G401 (cell line): ENCODE results near the gene CDHR2. TPM values are rescaled to one million over a fixed set of nuclear protein-coding genes. Genes with fewer than 3 reads are reported as not detected.

Source experiments
- DNase-seq: peaks from one replicate; pipeline ENCODE4 v3.0.0-alpha.2; 2015; ENCODE audit warnings: low spot score
- in situ Hi-C: cut with HindIII; loops from 2 replicates; pipeline ENCODE4 v1.10.0; 2016; ENCODE audit warnings: low sequenced_read_pairs, mixed read lengths
- total RNA-seq: library from RNA; depleted of rRNA; stranded (reverse); fragments of >200 nt; shearing (Covaris generic); gene quantifications from 2 replicates; pipeline ENCODE4 v1.2.3, GENCODE V29; 2014; rRNA removed

The CDHR2 gene
- total RNA-seq, 1 experiment from 2014 or later = not detected

DNA sequence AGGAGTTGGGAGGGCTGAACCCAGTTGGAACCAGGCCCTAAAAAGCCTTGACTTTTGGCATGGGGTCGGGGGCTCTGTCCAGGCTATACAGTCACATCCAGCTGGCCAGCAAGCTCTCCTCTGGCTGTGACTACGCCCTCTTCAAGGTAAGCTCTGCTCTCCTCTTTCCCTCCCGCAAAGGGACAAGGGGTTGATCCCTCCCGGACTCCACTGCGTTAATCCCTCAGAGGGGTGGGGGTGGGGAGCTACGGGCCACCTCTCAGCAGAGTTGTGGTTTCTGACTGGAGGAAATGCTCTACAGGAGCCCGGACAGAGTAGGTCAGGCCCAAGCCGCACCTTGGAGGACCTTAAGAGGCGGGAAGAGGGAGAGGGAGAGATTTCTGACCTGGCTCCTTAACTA is 95.2 kb downstream of the CDHR2 start:
- in situ Hi-C loops = no loop called here
- DNase-seq = no peak

- in situ Hi-C loops = no loop called here
- DNase-seq = peak; percentile 69
Observed at GRCh38 chr5:176644878-176645670, 95.9 kb downstream of the CDHR2 start.

Other genes starting within 250 kb of the CDHR2 start
- gene KIAA1191, start 187.6 kb upstream of the CDHR2 start, total RNA-seq = 112 and 117 TPM in 2 replicates
- 0.03 TPM in 1 of 2 replicates, not detected in the other for gene ARL10, start 183.9 kb upstream of the CDHR2 start, total RNA-seq
- 44.4 and 47.9 TPM in 2 replicates for gene NOP16, start 160.7 kb upstream of the CDHR2 start, total RNA-seq
- gene HIGD2A, start 160.6 kb upstream of the CDHR2 start, total RNA-seq = 119 and 175 TPM in 2 replicates
- 163 and 179 TPM in 2 replicates for gene CLTB, start 132.8 kb upstream of the CDHR2 start, total RNA-seq
- 24.9 and 29.4 TPM in 2 replicates for gene FAF2, start 101.0 kb upstream of the CDHR2 start, total RNA-seq
- gene RNF44, start 11.9 kb upstream of the CDHR2 start, total RNA-seq = 4.0 and 6.7 TPM in 2 replicates
- gene GPRIN1, start 60.8 kb downstream of the CDHR2 start, total RNA-seq = 15.3 and 19.9 TPM in 2 replicates
- 0.49 and 1.7 TPM in 2 replicates for gene SNCB, start 81.2 kb downstream of the CDHR2 start, total RNA-seq
- not detected in 2 replicates for gene EIF4E1B, start 81.3 kb downstream of the CDHR2 start, total RNA-seq
- gene TSPAN17, start 98.1 kb downstream of the CDHR2 start, total RNA-seq = 91.3 and 96.3 TPM in 2 replicates